GM19372 (cell line): Measurements from ENCODE around the gene VAV2.
"Not testable (repeated sequence)": the region's sequence is repeated elsewhere in the genome, so short reads cannot be mapped to it uniquely, and the experiment has no call there.

ENCODE experiments used
- ATAC-seq: cut with Tn5 transposase; IDR thresholded peaks from one replicate; pipeline ENCODE4 v1.9.1; 2021; ENCODE audit warnings: mild to moderate bottlenecking, low read depth, moderate library complexity; ENCODE audit not compliant: unreplicated experiment

VAV2 gene

DNA sequence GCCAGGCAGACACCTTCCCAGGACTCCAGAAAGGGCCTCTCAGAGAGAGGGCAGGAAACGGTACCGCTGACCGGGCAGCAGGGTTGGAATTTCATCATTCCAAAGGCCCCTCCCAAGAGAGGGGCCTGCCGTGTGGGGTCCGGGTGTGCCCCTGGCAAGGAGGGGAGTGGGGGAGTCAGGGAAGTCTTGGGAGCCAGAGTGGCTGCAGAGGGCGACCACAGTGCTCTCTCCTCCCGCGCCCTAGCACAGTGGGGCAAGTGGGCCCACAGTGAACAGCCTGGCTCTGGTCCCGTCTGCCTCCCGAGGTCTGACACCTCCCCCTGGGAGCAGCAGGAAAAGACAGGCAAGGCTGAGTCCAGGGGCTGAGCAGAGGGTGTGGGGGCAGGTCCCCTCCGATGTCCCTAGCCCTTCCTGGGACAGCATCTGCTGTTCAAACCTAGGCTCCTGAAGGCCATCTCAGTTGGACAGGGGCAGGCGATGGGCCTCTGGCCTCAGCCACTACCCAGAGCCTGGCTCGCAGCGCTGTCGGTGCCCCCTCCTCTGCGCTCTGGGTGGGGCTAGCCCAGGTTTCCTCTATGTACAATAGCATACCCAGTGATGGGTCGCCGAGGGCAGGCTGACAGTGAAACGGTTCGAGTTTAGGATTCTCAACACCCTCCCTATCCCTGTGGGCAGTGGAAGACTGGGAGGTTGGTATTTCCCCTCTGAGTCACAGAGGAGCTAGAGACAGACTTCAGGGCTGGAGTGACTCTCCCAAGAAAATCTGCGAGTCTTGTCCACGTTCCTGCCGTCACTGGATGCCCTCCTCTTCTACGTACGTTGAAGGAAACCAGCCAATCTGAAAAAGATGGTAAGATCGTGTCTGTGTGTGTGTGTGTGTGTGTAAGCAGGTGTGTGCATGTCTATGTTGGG is 228.6 kb downstream of the VAV2 start:
- no peak for ATAC-seq

- no peak for ATAC-seq
Observed at GRCh38 chr9:133762488-133763271, 229.4 kb downstream of the VAV2 start.

GRCh38 chr9:133761641-133762248 is 230.4 kb downstream of the VAV2 start:
- ATAC-seq = no peak

DNA sequence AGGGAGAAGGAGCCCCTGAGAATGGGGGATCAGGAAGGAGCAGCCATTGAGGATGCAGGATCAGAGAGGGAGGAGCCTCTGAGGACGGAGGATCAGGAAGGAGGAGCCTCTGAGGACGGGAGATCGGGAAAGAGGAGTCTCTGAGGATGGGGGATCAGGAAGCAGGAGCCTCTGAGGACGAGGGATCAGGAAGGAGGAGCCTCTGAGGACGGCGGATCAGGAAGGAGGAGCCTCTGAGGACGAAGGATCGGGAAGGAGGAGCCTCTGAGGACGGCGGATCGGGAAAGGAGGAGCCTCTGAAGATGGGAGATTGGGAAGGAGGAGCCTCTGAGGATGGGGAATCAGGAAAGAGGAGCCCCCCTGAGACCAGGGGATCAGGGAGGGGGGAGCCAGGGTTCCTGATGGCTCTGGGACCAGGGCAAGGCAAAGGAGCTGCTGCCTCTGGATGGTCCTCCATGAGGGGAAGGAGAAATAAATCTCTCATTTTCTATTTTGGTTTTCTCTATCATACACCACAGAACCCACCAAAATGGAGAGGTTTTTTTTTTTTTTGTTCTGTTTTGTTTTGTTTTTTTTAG is 231.3 kb downstream of the VAV2 start:
- no peak for ATAC-seq

GRCh38 chr9:133759946-133760345 is 232.2 kb downstream of the VAV2 start:
- ATAC-seq = no peak

GRCh38 chr9:133759146-133759900 is 232.8 kb downstream of the VAV2 start:
- no peak for ATAC-seq

GRCh38 chr9:133758228-133758627 is 233.9 kb downstream of the VAV2 start:
- ATAC-seq = no peak

DNA sequence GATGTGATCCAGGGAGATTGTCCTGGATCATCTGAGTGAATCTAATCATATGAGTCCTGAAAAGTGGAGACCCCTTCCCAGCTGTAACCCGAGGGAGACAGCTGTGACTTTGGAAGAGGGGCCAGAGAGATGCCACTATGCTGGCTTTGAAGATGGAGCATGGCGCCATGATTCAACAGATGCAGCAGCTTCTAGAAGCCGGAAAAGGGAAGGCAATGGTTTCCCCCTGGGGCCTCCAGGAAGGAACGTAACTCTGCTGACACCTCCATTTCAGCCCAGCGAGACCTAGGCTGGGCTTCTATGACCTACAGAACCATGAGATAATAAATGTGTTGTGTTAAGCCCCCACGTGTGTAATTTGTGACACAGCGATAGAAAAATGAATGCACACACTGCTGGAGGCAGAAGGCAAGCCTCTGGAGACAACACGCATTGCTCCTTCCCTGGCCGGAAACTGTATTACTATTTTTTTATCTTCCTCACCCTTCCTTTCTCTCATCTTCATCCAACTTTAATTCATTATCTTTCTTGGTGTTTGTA is 237.4 kb downstream of the VAV2 start:
- no peak for ATAC-seq

GRCh38 chr9:133754187-133754586 is 237.9 kb downstream of the VAV2 start:
- no peak for ATAC-seq

DNA sequence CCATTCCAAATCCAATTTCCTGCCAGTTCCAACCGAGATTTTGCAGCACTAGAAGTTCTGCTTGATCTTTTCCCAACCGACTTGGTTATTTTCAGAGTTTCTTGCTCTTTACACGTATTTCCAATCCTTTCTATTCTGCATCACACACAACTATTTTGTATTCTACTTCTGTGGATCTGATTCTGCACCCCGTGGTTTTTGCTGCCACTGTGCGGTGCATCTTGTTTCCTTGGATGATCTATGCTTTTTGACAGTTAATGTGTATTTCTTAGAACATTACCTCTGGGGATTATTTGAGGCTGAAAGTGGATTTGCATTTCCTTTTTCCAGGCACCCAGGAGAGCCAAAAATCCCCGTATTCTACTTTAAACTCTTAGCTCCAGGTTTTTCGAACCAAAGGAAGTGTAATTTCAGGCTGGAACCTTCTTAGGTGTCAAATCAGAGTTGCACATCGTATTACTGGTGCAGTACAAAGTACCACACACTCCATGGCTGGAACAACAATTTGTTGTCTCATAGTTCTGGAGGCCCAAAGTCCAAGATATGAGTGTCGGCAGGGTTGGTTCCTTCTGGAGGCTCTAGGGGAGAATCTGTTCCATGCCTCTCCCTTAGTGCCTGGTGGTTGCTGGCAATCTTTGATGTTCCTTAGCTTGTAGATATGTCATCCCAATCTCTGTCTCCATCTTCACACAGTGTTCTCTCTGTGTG is 239.2 kb downstream of the VAV2 start:
- no peak for ATAC-seq

DNA sequence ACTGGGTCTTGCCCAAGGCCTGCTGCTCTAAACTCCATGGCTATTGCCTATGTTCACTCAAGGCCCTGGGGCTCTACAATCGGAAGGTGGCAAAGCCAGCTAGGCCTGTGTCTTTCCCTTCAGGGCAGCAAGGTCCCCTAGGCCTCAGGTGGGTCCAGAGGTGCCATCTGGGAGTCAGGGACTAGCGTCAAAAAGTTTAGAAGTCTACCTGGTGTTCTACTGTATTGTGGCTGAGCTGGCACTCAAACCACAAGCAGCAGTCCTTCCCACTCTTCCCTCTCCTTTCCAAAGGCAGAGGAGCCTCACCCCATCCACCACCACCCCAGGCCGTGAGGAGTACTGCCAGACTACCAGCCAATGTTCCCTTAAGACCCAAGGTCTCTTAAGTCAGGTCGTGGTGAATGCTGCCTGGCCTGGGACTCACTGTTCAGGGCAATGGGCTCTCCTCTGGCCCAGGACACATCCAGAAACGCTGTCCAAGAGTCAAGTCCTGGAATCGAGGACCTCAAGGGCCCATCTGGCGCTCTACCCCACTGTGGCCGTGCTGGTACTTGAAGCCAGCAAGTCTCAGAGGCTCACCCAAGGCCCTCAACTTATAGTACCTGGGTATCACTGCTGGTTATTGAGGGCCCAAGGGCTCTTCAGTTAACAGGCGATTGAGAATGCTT is 241.0 kb downstream of the VAV2 start:
- ATAC-seq = no peak

DNA sequence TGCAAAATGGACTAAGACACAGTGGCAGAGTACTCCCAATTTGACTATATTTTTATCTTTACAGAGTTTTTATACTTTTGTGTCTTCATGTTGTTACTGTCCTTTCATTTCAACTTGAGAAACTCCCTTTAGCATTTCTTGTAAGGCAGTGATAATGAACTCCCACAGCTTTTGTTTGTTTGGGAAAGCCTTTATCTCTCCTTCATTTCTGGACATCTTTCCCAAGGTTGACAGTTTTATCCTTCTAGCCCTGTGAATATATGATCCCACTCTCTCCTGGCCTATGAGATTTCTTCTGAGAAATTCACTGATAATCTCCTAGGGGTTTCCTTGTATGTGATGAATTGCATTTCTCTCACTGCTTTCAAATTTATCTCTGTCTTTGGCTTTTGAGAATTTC is 244.8 kb downstream of the VAV2 start:
- no peak for ATAC-seq

DNA sequence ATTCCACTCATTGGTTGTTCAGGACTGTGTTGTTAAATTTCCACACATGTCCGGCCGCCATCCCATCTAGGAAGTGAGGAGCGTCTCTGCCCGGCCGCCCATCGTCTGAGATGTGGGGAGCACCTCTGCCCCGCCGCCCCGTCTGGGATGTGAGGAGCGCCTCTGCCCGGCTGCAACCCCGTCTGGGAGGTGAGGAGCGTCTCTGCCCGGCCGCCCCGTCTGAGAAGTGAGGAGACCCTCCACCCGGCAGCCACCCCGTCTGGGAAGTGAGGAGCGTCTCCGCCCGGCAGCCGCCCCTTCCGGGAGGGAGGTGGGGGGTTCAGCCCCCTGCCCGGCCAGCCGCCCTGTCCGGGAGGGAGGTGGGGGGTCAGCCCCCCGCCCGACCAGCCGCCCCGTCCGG is 247.6 kb downstream of the VAV2 start:
- not testable (repeated sequence) for ATAC-seq

DNA sequence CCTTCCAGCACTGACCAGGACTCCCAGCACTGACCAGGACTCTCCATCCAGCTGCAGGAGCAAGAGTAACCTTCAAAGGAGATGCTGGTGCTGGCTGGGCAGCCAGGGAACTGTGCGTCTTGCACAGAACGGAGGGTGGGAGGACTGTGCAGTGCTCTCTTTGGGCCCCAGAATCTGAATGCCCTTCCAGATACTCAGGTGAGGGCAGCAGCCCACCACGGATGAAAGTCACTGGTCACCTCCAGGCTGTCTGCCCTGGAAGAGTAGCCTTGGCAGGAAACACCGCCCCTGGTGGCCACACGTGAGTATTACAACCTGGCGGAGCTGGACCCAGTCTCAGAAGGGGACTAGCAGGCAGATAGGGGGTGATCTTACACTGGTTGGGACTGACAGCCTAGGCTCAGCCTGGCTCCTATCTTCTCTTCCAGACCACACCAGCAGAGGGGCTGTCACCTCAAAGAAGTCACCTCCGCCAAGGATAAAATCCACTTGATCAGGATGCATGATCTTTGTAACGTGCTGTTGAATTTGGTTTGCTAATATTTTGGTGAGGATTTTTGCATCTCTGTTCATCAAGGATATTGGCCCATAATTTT is 249.2 kb downstream of the VAV2 start:
- no peak for ATAC-seq

DNA sequence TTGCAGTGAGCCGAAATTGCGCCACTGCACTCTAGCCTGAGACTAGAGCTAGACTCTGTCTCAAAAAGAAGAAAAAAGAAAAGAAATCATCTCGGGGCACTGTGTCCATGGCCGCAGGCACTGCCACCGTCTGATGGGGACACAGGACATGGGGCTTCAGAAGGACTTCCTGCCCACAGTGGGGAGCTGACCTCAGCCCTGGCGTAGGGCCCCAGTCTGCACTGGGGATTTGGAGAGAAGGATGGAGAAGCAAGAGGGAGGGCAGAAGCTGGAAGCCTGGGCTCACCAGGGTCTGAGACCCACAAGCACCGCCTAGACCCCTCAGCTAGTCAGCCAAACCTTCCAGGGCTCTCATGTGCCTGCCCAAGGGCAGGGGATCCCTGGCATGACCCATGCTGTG is 249.9 kb downstream of the VAV2 start:
- no peak for ATAC-seq

DNA sequence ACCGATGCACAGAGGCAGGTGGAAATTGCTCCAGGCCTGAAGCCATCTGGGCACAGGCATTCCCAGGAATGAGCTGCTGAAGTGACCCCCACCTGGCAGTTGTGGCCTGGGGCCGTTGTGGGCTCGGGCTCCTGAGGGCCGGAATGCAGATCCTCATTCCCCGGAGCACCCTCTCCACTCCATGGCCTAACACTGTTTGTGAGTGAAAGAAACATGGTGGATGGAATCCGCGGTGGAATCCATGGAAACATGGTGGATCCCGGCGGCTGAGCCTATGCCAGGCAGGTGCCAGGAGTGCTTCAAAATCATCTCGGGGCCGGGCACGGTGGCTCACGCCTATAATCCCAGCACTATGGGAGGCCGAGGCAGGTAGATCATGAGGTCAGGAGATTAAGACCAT is 250.4 kb downstream of the VAV2 start:
- no peak for ATAC-seq

GRCh38 chr9:133740911-133741310 is 251.2 kb downstream of the VAV2 start:
- no peak for ATAC-seq
